ENCODE data around the gene GBX1. TPM values are rescaled to one million over a fixed set of nuclear protein-coding genes. Genes with fewer than 3 reads are reported as not detected.

GBX1 gene
- total and polyA plus RNA-seq, 2 donors (not counting 3 experiments of a cell fraction or from before 2014, with no cell fraction given): not detected

DNA sequence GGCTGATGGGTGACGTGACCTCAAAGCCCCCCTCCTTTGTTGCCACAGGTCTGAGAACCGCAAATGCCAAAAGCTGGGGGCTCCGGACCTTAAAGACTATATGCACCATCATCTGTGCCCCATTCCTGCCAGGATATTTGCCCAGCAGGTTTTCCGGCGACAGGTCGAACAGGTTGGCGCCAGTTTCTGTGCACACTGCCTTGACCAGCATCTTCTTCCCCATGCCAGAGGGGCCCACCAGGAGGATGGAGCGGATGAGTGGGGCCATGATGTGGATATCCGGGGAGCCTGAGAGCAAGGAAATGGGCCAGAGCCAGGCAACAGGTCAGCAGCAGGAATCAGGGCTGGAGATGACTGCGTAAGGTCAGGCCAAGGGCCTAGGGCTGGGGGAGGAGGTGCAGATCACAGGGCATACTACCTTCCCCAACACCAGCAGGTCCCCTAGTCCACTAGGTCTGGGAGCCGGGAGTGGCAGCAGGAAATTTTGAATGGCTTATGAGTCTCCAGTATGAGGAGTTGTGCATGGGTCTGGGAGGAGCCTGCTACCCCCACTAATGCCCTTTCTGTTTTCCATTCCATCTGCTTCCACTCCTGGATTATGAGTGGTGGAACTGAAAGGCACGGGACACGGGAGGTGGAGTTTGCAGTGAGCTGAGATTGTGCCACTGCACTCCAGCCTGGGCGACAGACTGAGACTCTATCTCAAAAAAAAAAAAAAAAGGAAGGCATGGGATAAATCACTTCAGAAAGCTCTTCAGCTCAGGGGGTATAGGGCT is 25.9 kb upstream of the GBX1 start:
- H3K4me1 ChIP-seq (ENCODE audit: control insufficient read depth, extremely low read depth, insufficient read depth, low read length): no peaks in the 10 kb centered on the region
- dilution Hi-C loops (cut with MboI; ENCODE audit: extremely low pct_ligation_motif_present, low sequenced_read_pairs) (no loop called here), intact Hi-C loops (cut with micrococcal nuclease) (no loop called here)
- H3K27me3 ChIP-seq (ENCODE audit: control insufficient read depth in 2 of 2, insufficient read depth in 2 of 2, low read length in 2 of 2): peaks cover 15 to 17% of the 10 kb centered on the region in 2 experiments
- H3K27ac ChIP-seq (ENCODE audit: insufficient read depth, low read depth, low read length): no peak overlapping the region
- H3K9me3 ChIP-seq (replicated peaks; ENCODE audit: control insufficient read depth, insufficient read depth, low read length): no peaks in the 10 kb centered on the region
- no peaks in the 10 kb centered on the region for H3K9me1 ChIP-seq (replicated peaks; ENCODE audit: control insufficient read depth, extremely low read depth, insufficient read depth, low read length)
- no peak overlapping the region for H3K4me2 ChIP-seq (ENCODE audit: insufficient read depth, low read length)
- no peaks in the 10 kb centered on the region for H4K20me1 ChIP-seq (replicated peaks; ENCODE audit: control insufficient read depth, extremely low read depth, insufficient read depth, low read length)
- H3K4me3 ChIP-seq (replicated peaks in 1 of 3; ENCODE audit: insufficient read depth in 1 of 3, low read depth in 1 of 3, low read length in 3 of 3): no peak overlapping the region
- DNase-seq (ENCODE audit: low read depth, low spot score) (no peak), FAIRE-seq (no peak)
- H3K79me2 ChIP-seq (ENCODE audit: control insufficient read depth, insufficient read depth, low read length): no peaks in the 10 kb centered on the region
- POLR2A ChIA-PET: no interaction called here
- BruUV-seq (replicated peaks): no TSS peak
- H3K9ac ChIP-seq (replicated peaks; ENCODE audit: extremely low read depth, insufficient read depth, low read length): no peak overlapping the region
- no peak overlapping the region for H2AFZ ChIP-seq (ENCODE audit: low read depth, low read length)
- CTCF ChIA-PET: interaction anchor here (0.6 kb wide), 1 partner anchor 31 kb away, joined by 3 read pairs; no protein-coding TSS in a partner anchor
- no peaks in the 10 kb centered on the region for H3K36me3 ChIP-seq (ENCODE audit: control insufficient read depth in 2 of 2, extremely low read depth in 1 of 2, insufficient read depth in 2 of 2, low read length in 2 of 2)
- TF ChIP-seq EZH2 (IDR thresholded peaks at IDR 0.05; ENCODE audit: borderline replicate concordance, low read depth, low read length, severe bottlenecking) (no peak), GATA2 (IDR thresholded peaks at IDR 0.05; ENCODE audit: insufficient read depth, insufficient read length, low read depth, low read length) (no peak), JUN (IDR thresholded peaks at IDR 0.05; ENCODE audit: borderline replicate concordance, insufficient read depth, insufficient read length, low read depth) (no peak), MYC (IDR thresholded peaks at IDR 0.05; ENCODE audit: low read depth, low read length) (no peak), FOS (IDR thresholded peaks at IDR 0.05; ENCODE audit: borderline replicate concordance, insufficient read depth, low read length) (no peak), POLR2A (IDR thresholded peaks at IDR 0.05; ENCODE audit: low read depth, low read length) (no peak), POLR2AphosphoS5 (IDR thresholded peaks at IDR 0.05; ENCODE audit: insufficient read depth, low read depth, low read length) (no peak)
- TF ChIP-seq, protein P1, sequence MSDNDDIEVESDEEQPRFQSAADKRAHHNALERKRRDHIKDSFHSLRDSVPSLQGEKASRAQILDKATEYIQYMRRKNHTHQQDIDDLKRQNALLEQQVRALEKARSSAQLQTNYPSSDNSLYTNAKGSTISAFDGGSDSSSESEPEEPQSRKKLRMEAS (IDR thresholded peaks at IDR 0.05; ENCODE audit: insufficient read depth, insufficient read length): no peak
- TF ChIP-seq, protein P2, sequence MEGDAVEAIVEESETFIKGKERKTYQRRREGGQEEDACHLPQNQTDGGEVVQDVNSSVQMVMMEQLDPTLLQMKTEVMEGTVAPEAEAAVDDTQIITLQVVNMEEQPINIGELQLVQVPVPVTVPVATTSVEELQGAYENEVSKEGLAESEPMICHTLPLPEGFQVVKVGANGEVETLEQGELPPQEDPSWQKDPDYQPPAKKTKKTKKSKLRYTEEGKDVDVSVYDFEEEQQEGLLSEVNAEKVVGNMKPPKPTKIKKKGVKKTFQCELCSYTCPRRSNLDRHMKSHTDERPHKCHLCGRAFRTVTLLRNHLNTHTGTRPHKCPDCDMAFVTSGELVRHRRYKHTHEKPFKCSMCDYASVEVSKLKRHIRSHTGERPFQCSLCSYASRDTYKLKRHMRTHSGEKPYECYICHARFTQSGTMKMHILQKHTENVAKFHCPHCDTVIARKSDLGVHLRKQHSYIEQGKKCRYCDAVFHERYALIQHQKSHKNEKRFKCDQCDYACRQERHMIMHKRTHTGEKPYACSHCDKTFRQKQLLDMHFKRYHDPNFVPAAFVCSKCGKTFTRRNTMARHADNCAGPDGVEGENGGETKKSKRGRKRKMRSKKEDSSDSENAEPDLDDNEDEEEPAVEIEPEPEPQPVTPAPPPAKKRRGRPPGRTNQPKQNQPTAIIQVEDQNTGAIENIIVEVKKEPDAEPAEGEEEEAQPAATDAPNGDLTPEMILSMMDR (IDR thresholded peaks at IDR 0.05; ENCODE audit: extremely low read depth in 1 of 2, insufficient read depth in 1 of 2, low read depth in 1 of 2, low read length in 2 of 2): no peak

Measured in endothelial cell of umbilical vein (primary cell).